ENCODE measurements around the gene ZNF19.

ZNF19 gene

DNA sequence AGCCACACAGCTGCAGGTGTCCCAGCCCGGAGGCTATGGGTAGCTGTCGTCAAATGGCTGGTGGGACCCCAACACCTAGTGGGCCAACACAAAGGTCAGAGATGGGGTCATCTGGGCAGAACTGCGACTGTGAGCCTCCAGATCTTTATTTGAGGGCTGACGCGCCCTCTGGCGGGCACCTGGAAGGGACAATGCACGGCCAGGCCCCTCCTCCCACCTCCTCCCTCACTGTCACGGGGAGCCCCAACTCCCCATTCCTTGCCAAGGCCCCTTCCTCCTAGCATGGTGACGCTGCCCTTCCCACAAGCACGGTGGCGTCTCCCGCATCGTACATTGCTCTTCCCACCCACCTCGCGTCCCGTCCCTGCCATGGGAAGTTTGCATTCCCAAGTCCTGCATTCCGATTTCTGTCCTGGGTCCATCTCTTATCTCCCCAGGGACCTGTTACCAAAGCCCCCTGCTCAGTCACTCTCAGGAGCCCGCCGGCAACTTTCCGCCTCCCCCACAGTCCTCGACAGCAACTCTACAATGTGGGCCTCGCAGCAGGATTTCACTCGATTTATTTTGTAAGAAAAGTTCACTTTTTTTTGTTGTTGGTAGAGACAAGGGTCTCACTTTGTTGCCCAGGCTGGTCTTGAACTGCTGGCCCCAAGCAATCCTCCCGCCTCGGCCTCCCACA is 48.3 kb downstream of the ZNF19 start:
- DNase-seq, result no peak

DNA sequence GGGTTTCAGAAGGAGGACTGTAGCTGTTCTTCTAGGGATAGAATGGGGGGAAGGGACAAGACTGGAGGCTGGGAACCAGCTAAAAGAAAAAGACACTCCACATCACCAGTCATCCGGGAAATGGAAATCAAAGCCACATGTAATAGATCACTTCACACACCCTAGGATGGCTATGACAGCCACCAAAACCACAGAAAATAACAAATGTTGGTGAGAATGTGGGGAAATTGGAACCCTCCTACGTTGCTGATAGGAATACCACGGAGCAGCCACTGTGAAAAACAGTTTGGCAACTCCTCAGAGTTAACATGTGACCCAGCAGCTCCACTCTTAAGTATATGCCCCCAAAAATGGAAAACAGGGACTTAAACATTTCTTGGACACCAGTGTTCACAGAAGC is 49.6 kb downstream of the ZNF19 start:
- DNase-seq, result peak; percentile 6

DNA sequence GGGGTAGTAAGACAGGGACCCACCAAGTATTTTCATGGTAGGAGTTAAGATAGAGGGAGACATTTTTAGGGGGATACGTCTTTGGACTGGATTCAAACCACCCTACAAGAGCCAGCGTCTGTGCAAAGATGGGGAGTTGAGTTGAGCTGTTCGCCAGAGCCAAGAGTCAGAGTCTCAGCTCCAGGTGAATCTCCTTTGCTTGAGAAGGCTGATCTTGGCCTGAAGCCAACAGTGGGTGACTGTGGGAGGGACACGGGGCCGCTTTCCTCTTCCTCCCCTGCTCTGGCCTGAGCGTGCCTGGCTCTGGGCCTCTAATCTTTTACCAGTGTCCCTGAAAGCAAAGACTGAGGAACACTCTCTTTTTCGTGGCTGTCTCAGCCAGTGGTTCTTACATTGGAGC is 52.7 kb downstream of the ZNF19 start:
- DNase-seq, result no peak

DNA sequence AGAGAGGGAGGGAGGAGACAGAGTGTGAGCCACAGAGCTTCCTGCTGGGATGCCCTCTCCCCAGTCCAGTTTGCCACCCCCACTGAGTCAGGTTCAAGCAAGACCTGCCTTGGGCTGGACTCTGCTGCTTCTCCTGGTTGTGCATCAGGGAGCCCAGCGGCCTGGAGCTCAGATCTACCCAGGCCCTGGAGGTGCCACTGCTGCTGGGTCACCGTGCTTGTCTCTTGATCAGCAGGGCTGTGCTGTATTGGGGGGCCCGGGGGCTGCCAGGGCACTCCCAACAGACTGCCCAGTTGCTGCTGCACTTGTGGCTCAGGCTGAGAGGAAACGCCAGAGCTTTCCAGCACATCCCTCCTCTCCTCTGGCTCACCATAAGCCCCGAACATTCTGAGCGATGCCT is 56.2 kb downstream of the ZNF19 start:
- no peak for DNase-seq

DNA sequence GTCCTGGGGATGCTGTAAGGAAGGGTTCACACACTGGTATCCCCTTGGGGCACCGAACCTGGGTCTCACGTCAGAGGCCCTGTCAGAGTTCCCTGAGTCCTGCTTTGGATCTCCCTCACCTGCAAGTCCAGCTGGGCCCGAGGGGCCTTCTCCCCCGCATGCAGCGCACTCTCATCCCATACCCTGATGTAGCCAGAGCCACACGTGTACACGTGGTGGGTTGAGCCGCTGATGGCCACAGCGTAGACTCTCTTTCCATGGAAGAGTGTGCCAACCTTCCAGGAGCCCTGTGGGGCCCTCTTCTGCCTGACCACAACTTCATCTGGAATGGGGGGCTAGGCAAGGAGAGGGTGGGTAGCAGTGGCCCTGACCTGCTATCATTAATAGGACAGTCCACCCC is 57.1 kb downstream of the ZNF19 start:
- no peak for DNase-seq

DNA sequence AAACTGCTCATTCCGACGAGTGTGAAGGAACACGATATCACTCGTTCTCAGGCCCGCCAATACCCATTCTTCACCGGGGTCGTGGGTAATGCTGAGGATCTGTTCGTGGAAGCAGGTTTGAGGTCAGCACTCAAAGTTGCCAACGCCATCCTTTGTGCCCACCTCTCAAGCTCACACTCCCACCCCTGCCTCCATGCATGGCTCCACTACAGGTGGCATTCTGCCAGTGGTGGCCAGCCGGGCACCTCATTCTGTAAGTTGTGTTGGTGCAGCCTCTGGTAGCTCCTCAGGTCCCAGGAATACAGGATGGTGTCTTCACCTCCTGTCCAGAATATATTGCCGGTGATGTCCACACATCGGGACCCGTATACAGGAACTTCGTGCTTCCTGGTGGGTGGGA is 57.9 kb downstream of the ZNF19 start:
- DNase-seq, result no peak

DNA sequence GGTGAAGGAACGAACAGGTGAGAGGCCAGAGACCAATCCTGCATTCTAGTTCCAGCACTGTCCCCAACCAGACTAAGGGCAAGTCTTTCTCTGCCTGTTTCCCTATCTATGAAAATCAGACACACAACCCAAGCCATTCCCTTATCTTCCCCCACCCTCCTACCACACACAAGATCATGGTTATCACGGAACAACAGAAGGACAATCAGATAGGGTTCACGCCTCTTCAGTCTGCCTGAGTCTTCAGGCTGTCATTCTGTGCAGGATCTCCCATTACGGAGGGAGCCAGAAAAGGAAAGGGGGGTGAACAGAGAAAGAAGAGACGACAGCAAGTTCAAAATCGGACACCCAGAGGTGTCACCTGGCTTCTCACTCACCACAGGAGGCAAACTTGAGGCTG is 58.4 kb downstream of the ZNF19 start:
- no peak for DNase-seq

DNA sequence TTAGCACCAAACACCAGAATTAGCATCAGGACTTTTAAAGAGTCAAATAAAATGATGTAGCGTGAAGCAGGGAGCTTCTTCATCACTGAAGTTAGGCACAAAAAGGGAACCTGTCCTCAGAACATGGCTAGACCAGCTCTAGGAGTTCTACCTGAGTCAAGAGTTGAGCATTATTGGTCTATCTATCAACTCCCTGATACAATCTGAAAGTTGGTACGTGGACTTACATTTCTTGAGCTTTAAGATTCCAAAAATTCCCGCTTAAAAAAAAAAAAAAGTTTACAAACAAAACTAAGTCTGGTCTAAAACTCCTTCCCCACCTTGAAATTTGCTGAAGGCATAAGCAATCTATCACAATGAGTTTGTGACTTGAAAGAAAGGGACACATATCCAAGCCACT is 59.5 kb downstream of the ZNF19 start:
- DNase-seq, result no peak

DNA sequence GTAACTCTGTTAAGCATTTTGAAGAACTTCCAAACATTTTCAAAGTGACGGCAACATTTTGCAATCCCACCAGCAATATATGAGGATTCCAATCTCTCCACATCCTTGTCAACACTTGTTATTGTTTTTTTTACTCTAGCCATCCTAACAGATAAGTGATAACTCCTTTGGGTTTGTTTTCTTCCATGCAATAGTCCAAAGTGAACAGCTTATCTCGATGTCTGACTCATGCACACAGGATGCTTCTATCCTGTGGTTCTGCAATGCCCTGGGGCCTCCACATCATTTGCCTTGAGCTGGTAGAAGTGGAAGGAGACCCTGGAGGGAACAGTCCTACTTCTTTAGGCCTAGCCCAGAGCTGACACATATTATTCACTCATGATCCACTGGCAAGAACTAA is 60.2 kb downstream of the ZNF19 start:
- DNase-seq, result no peak

DNA sequence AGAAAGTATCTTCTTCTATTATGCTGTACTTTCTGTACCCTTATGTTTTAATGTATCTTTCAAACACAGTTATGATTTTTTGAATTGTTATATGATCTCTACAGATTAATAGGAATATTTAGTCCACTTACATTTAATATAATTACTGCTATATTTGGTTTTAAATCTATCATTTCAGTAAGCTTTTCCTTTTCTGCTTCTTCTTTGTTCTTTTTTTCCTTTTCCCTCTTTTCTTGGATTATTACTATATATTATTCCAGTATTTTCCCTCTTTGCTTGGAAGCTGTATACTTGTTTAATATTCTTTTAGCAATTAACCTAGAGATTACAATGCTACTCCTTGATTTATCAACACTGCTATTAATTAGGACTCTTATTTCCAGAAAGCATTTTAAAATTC is 60.7 kb downstream of the ZNF19 start:
- no peak for DNase-seq

DNA sequence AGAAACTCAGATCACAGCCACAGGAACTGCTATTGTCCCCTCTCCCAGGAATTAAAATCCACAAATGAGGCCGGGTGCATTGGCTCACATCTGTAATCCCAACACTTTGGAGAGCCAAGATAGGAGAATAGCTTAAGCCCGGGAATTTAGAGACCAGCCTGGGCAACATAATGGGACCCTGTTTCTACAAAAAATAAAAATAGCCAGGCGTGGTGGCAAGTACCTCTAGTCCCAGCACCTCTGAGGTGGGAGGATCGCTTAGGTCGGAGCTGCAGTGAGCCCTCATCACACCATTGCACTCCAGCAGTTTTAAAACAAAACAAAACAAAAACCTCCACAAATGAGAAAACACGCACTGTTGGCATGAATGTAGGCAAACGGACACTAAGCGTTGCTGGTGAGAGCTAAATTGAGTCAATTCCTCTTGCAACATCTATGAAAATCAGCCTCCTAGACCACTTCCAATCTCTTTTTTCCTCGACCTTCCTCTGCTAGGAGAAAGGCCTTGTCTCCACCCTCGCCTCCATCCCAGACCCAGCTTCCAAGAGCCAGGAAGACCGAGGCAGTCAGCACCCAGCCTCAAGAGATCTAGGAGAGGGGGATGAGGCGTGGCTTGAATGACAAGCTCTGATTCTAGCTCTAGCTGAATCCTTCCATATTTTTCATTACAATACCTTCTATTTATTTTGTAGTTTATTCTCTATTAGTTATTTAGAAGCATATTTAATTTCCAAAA is 62.1 kb downstream of the ZNF19 start:
- DNase-seq, result no peak

DNA sequence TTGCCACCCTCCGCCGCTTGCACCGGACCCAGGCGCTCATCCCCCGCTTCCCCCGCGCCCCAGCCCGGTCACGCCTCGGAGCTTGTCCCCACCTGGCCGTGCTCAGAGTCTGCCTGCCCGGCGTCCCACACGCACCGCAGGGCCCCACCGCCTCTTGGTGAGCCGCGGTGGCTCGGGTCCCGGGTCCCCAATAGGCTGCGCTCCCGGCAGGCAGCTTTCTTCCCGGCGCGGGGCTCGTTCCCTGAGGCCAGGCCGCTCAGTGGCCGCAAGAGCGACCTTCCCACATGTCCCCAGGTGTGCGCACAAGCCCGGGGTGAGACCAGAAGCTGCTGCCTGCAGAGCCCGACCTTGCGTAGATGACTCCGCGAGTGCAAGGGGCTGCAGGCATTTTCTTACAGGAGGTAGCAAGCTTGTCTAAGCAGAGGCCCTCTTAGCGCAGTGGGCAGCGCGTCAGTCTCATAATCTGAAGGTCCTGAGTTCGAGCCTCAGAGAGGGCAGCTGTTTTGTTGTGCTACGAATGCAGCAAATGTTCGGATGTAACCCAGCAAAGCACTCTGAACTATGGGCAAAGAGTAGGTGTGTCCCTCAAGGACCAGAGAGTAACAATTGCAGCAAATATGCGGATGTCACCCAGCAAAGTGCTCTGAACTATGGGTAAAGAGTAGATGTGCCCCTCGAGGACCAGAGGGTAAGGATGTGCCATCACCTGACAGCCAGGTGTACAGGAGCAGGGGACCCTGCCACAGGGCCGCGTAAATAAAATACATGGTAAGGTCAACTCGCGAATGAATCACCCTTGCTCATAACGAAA is 62.9 kb downstream of the ZNF19 start:
- DNase-seq, result peak; percentile 75

DNA sequence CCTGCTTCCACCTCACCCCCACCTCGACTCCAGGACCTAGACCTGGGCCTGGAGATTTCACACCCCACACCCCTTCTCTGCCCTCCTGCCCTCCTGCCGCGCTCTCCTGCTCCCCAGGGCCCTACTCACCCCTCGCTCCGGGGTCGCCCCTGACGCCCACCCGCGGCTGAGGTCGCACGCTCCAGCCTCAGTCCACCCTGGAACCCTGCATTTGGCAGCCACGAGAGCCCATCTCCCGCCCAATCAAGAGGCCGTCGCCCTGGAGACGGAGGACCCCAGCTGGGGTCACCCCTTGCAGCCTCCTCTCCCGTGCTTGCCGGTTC is 63.4 kb downstream of the ZNF19 start:
- no peak for DNase-seq

DNA sequence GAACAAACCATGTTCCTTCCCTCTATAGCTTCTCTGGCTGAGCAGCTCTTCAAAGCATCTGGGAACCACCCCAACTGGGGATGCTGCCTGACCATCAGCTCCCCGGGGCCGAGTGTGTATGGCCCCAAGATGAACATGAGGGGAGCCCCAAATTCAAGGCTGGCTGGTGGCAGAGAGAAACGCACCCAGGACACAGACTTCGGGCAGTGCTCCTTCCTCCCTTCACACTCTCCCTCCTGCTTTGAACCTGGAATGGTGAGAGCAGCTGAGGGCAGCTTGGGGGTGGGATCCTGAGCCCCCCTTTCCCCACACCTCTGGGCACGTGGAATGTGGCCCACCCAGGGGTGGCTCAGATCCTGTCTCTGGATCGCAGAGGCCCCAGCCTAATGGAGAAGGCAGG is 64.5 kb downstream of the ZNF19 start:
- no peak for DNase-seq

DNA sequence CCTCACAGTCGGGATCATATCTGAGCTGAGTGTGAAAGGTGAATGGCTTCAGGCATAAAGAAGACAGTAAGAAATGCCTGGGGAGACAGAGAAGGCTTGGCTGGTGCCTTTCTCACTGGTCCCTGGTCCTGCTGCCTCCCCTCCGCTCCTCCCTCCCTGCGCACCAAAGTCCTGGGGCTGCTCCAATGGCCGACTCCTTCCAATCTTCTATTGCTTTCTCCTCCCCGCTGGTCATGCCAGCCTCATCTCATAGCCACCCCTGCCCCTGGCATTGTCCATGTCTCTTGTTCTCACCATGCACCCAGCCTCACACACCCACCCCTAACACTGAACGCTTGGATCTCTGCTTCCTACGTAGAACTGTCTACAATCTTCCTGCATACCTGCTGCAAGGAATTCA is 65.3 kb downstream of the ZNF19 start:
- no peak for DNase-seq
